ENCODE measurements around the gene DNER. TPM values are rescaled to one million over a fixed set of nuclear protein-coding genes. Genes with fewer than 3 reads are reported as not detected.

The DNER gene
- total and polyA plus RNA-seq, 2 donors (not counting 1 experiment from before 2014, with no cell fraction given): not detected

GRCh38 chr2:229521576-229521975 lies 192.8 kb downstream of the DNER start:
- ChIA-PET CTCF (no interaction called here), POLR2A (no interaction called here)
- no peak overlapping the region for H3K27ac ChIP-seq (ENCODE audit: low read length in 2 of 2)
- H2AFZ ChIP-seq (ENCODE audit: insufficient read depth, low read depth, low read length, poor library complexity, severe bottlenecking): no peak overlapping the region
- no peaks in the 10 kb centered on the region for H3K9me3 ChIP-seq (ENCODE audit: control extremely low read depth in 1 of 3, control insufficient read depth in 2 of 3, insufficient read depth in 1 of 3, low read length in 2 of 3)
- no peaks in the 10 kb centered on the region for H3K27me3 ChIP-seq (replicated peaks in 1 of 4; ENCODE audit: control extremely low read depth in 1 of 4, control insufficient read depth in 3 of 4, insufficient read depth in 4 of 4, low read length in 3 of 4)
- intact Hi-C loops (cut with micrococcal nuclease): no loop called here
- Mint-ChIP-seq H3K27ac (no peak overlapping the region), H3K4me3 (no peak overlapping the region), H3K4me1 (peaks cover 4% of the 10 kb centered on the region), H3K9me3 (ENCODE audit: insufficient read depth) (no peaks in the 10 kb centered on the region), H3K27me3 (peaks cover 9% of the 10 kb centered on the region)
- no peak for DNase-seq
- ATAC-seq (ENCODE audit: low read depth): no peak
- no peaks in the 10 kb centered on the region for H3K79me2 ChIP-seq (ENCODE audit: control insufficient read depth, insufficient read depth, low read length)
- H3K4me1 ChIP-seq (ENCODE audit: control insufficient read depth in 2 of 2, insufficient read depth in 2 of 2, low read length in 2 of 2): no peaks in the 10 kb centered on the region
- H3K36me3 ChIP-seq (replicated peaks in 1 of 2; ENCODE audit: control extremely low read depth in 1 of 2, control insufficient read depth in 1 of 2, extremely low read depth in 1 of 2, insufficient read depth in 2 of 2, low read length in 1 of 2): no peaks in the 10 kb centered on the region
- H4K20me1 ChIP-seq (ENCODE audit: control insufficient read depth, insufficient read depth, low read length, poor library complexity, severe bottlenecking): no peaks in the 10 kb centered on the region
- H3K4me3 ChIP-seq (ENCODE audit: control extremely low read depth in 1 of 5, extremely low read depth in 1 of 5, insufficient read depth in 1 of 5, low read depth in 2 of 5, low read length in 4 of 5): no peak overlapping the region
- no peak overlapping the region for H3K9ac ChIP-seq (ENCODE audit: low read length)
- TF ChIP-seq, protein P1, sequence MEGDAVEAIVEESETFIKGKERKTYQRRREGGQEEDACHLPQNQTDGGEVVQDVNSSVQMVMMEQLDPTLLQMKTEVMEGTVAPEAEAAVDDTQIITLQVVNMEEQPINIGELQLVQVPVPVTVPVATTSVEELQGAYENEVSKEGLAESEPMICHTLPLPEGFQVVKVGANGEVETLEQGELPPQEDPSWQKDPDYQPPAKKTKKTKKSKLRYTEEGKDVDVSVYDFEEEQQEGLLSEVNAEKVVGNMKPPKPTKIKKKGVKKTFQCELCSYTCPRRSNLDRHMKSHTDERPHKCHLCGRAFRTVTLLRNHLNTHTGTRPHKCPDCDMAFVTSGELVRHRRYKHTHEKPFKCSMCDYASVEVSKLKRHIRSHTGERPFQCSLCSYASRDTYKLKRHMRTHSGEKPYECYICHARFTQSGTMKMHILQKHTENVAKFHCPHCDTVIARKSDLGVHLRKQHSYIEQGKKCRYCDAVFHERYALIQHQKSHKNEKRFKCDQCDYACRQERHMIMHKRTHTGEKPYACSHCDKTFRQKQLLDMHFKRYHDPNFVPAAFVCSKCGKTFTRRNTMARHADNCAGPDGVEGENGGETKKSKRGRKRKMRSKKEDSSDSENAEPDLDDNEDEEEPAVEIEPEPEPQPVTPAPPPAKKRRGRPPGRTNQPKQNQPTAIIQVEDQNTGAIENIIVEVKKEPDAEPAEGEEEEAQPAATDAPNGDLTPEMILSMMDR (IDR thresholded peaks at IDR 0.05): no peak
- TF ChIP-seq EZH2 (IDR thresholded peaks at IDR 0.05; ENCODE audit: borderline replicate concordance, insufficient read depth, low read depth, low read length, poor library complexity, severe bottlenecking): no peak
- H3K4me2 ChIP-seq (replicated peaks; ENCODE audit: low read depth, low read length, poor library complexity, severe bottlenecking): no peak overlapping the region

DNA sequence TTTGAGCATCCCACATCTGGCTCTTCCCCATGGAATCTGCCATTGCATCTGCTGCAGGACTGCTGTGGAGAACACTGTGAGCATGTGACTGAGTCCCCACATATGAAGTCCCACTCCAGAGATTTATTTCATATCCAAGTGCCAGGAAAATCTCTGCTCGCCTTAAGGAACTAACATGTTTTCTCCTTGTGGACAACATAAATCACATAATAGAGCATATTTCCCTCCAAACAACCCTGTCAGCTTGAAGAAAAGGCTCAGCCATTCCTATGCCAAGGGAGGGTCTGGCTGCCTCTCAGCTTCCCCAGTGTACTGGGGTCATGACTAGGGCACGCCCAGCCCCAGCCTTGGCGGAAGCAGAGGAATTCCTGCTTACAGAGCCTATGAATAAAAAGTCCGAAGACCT lies 193.7 kb downstream of the DNER start:
- ATAC-seq (ENCODE audit: low read depth): no peak
- ChIA-PET POLR2A (no interaction called here), CTCF (no interaction called here)
- H3K4me1 Mint-ChIP-seq: peaks cover 4% of the 10 kb centered on the region
- no peak overlapping the region for H3K4me2 ChIP-seq (replicated peaks; ENCODE audit: low read depth, low read length, poor library complexity, severe bottlenecking)
- WGBS (ENCODE audit: insufficient coverage): 79% methylated on average over 4 of the region's 4 CpGs
- H2AFZ ChIP-seq (ENCODE audit: insufficient read depth, low read depth, low read length, poor library complexity, severe bottlenecking): no peak overlapping the region
- no peak overlapping the region for H3K4me3 ChIP-seq (ENCODE audit: control extremely low read depth in 1 of 5, extremely low read depth in 1 of 5, insufficient read depth in 1 of 5, low read depth in 2 of 5, low read length in 4 of 5)
- no peaks in the 10 kb centered on the region for H3K4me1 ChIP-seq (ENCODE audit: control insufficient read depth in 2 of 2, insufficient read depth in 2 of 2, low read length in 2 of 2)
- intact Hi-C loops (cut with micrococcal nuclease): no loop called here
- no peaks in the 10 kb centered on the region for H3K9me3 Mint-ChIP-seq (ENCODE audit: insufficient read depth)
- peaks cover 9% of the 10 kb centered on the region for H3K27me3 Mint-ChIP-seq
- no peak overlapping the region for H3K27ac Mint-ChIP-seq
- TF ChIP-seq, protein P1 (IDR thresholded peaks at IDR 0.05): no peak
- TF ChIP-seq EZH2 (IDR thresholded peaks at IDR 0.05; ENCODE audit: borderline replicate concordance, insufficient read depth, low read depth, low read length, poor library complexity, severe bottlenecking): no peak
- H3K27ac ChIP-seq (ENCODE audit: low read length in 2 of 2): no peak overlapping the region
- H3K27me3 ChIP-seq (replicated peaks in 1 of 4; ENCODE audit: control extremely low read depth in 1 of 4, control insufficient read depth in 3 of 4, insufficient read depth in 4 of 4, low read length in 3 of 4): no peaks in the 10 kb centered on the region
- H4K20me1 ChIP-seq (ENCODE audit: control insufficient read depth, insufficient read depth, low read length, poor library complexity, severe bottlenecking): no peaks in the 10 kb centered on the region
- no peak overlapping the region for H3K9ac ChIP-seq (ENCODE audit: low read length)
- no peak overlapping the region for H3K4me3 Mint-ChIP-seq
- DNase-seq: no peak
- H3K9me3 ChIP-seq (ENCODE audit: control extremely low read depth in 1 of 3, control insufficient read depth in 2 of 3, insufficient read depth in 1 of 3, low read length in 2 of 3): no peaks in the 10 kb centered on the region
- H3K79me2 ChIP-seq (ENCODE audit: control insufficient read depth, insufficient read depth, low read length): no peaks in the 10 kb centered on the region
- H3K36me3 ChIP-seq (replicated peaks in 1 of 2; ENCODE audit: control extremely low read depth in 1 of 2, control insufficient read depth in 1 of 2, extremely low read depth in 1 of 2, insufficient read depth in 2 of 2, low read length in 1 of 2): no peaks in the 10 kb centered on the region
